Measurements from ENCODE around the gene KLHL14.
"Not testable (repeated sequence)": the region's sequence is repeated elsewhere in the genome, so short reads cannot be mapped to it uniquely, and the experiment has no call there.

The KLHL14 gene

DNA sequence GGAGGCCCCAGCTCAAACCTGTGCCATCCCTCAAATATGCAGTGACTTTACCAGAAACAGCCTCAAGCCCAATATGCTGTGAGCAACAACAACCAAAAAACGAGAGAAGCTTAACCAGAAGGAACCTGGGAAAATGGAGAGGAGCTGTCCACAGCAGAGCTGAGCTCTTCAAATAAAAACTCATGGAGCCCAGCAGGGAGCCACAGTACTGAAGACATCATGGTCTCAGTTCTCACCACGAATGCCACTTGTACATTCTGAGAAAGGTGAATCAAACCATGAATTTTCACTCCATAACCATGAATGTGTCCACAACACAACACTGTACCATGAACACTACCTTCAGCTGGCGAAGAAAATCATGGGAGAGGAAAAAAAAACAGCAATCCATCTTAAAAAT, 50.5 kb downstream of the KLHL14 start:
- no peak for DNase-seq (ENCODE audit: low spot score)

DNA sequence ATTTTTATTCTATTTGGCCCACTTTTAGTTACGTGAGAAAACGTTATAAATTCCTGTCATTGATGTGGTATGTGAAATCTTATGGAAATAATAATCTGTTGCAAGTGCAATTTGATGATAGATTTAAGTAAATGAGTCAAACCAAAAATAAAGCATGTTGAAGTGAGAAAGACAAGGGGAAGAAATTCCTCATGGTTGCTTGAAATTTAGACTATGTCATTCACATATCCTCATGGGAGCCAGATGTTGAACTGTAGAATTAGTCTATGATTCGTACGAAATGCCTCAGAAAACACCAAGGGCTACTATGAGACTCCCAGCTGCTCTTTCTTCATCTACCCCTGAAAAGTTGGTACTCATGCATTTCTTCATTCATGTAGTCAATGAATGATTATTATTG, 55.7 kb downstream of the KLHL14 start:
- no peak for DNase-seq (ENCODE audit: low spot score)

DNA sequence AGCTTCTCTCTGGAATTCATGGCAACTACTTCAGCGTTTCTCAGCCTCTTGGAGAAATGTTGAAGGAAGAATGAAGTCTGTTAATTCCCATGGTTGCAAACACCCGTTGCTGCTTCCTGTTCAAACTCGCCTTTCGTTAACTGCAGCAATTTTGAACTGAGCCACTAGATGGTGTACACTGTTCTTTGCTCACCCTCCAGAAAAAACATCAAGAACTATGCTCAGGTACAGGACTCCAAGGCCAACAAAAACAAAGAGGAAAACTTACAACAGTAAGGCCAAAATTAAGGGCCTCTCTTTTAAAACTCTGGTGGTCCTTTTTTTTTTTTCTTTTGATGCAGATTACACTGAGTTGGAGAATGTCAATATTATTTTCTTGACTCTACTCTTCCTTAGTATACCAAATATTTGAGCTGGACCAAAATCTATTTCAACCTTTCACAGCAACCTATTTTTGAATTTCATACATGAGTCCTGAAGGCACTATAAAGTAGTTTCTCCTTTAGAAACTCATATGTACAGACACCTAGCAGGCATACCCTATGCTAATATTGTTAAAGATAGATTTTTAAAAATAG, 58.2 kb downstream of the KLHL14 start:
- peak; percentile 76 for DNase-seq (ENCODE audit: low spot score)

DNA sequence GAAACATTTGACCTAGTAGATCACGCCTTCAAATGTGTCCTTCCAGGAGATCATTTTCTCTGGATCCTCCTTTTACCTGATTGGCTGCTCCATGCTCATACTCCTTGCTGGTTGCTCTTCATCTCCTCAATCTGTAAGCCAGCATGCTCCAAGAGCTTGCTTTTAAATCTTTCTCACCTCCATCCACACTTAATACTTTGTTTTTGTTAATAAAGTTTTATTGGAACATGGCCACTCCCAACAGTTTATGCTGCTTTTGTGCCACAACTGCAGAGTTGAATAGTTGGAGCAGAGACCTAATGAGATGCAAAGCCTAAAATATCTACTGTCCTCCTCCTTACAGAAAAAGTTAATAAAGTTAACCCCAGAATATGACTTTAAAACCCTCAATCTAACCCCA, 60.0 kb downstream of the KLHL14 start:
- no peak for DNase-seq (ENCODE audit: low spot score)

DNA sequence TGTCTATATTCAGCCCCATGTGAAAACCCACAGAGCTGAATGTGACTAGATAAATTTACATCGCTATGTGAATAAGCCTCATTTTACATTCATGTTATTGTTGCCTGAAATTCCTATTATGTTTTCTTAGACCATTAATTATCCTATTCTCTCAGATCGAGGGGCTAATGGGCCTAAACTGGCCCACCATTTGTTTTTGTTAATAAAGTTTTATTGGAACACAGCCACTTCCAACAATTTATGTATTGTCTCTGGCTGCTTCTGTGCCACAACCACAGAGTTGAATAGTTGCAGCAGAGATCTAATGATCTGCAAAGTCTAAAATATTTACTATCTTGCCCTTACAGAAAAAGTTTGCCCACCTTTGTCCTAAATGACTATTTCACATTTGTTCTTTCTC, 61.0 kb downstream of the KLHL14 start:
- DNase-seq (ENCODE audit: low spot score) = no peak

DNA sequence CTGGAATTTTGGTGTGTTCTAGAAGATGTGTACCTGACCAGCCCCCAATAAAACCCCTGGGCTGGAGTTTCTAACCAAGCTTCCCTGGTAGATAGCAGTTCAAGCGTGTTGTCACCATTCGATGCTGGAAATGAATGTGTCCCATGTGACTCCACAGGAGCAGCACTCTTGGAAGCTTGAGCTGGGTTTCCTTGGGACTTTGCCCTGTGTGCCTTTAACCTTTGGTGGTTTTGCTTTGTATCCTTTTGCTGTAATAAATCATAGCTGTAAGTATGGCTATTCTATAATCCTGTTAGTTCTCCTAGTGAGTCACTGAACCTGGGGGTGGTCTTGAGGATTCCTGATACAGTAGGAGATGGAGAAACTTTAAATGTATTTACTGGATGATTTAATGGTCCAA, 65.2 kb downstream of the KLHL14 start:
- DNase-seq (ENCODE audit: low spot score) = no peak

DNA sequence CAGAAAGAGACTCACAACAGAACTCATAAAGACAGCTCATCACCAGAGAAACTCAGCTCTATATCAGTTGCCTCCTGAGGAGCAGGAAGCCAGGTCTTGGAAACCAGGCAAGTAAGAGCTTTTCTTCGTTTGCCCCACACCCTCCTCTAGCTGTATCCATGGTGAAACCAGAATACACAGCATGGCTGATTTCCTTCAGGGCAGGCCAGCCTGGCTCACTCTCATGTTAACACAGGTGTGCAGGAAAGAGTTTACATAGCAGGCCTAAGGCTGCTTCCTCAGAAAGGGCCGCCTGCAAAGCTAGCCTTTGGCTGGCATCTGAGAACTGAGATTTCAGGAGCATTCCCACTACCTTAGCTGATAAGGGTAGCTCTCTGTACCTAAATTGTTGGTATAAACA, 65.7 kb downstream of the KLHL14 start:
- no peak for DNase-seq (ENCODE audit: low spot score)

DNA sequence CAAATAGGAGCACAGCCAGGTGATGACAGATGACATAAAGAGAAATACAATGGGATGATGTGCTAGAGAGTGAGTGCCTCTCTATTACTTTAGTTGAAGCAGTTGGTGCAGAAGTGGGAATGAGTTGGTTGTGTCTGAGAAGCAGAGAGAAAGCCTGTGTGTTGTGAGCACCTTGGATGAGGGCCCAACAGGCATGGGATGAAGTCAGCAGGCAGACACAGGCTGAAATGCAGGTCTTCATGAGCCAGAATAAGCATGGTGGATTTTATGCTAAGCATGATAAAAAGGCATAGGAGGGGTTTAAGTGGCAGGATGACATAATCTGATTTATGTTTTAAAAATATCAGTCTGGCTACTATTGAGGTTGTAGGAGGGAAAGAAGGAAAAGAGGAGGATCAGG, 71.5 kb downstream of the KLHL14 start:
- no peak for DNase-seq (ENCODE audit: low spot score)

DNA sequence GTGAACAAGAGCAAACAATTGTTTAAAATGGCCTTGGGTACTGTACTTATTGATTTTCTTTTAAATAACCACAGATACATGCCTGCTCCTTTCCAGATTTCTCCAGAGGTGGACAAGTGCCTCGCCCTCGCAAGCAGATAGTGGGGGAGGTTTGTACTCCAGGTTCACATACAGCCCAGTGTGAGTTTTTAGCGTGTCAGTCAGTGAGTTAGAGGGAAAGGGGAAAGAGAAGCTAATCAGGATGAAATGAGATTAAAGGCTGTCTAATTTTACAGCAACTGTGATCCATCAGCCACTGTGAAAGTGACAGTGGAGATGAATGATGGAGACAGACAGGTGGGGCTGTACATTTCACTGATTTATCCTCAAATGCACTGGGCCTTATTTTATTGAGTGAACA, 74.7 kb downstream of the KLHL14 start:
- DNase-seq (ENCODE audit: low spot score) = no peak

DNA sequence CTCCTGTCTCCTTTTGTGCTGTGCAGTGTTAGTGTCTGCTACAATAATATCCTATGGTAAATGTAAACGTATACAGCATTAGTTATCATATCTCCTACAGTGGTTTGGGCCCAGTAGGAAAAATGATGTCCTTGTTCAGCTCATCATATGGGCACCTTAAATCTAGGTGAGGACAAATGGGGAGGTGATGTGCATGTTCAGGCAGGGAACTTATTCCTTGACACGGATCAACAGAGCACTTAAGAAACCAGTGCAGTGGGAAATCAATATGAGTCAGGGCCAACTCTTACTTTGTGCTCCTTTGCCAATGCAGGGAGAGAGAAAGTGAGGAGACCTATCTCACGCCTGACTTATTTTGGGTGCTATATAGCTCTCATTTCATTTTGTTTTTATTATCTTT, 76.4 kb downstream of the KLHL14 start:
- DNase-seq (ENCODE audit: low spot score) = no peak

DNA sequence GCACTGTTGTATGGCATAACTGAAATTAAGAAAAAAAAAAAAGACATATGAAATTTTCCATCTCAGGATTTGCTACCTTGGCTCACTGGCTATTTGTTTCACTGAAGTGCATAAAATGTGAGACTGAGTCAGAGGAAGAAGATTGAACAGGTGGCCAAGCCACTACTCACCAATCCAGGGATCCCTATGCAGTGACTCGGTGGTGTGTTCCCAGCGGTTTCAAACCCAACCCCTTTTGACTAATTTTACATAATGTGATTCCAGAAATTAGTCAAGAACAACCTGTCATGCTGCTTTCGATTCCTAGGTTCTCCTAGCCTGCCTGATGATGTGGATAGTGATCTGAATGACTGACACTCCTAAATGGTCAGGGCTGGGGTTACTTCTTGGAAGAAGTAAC, 77.3 kb downstream of the KLHL14 start:
- DNase-seq (ENCODE audit: low spot score) = no peak

DNA sequence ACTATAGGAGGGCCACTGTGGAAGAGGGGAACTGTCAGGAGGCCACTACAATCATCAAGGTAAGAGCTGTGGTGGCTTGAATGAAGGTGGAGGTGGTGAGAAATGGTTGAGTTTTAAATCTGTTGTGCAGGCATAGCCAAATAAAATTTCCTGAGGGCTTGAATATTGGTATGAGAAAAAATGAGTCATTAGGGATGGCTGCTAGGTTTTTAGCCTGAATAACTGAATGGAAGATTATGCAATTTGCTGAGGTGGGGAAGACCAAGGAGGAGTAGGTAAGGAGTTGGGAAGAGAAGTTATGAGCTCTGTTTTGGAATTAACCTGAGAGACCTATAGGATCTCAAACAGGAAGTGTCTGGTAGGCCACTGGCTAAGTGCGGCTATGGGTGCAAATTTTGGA, 84.0 kb downstream of the KLHL14 start:
- no peak for DNase-seq (ENCODE audit: low spot score)

DNA sequence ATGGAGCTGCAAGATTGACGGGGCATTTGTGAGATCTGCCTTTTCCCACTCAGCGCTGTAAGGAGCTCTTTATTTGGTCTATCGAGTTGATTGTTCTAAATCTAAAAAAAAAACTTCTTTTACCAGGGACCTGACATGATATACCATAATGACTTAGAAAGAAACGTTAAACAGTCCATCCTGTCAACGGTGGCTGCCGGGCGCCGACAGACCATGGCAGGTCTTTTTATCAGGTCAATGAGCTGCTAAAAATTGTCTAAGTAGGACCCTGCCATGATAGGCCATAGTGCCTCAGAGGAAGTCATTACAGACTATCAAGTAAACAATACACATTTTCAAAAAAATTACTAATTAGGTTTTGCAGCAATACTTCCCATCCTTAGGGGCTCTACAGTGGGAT, 87.9 kb downstream of the KLHL14 start:
- DNase-seq (ENCODE audit: low spot score) = no peak

DNA sequence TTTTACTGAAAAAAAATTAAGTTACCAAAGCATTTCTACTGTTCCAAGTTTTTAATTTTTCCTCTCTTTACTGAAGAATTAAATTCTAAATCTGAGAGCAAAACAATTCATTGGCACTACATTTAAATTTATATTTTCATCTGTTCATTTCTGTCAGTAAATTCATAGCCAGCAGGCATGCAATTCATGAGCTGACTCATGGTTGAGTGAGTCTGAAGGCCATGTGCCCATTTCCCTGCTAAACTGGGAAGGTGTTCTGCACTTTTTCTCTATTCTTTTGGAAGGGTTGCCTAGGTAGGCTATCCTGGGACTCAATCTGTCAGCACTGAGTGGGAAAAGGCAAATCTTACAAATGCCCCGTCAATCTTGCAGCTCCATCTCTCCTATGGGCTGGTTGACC, 88.7 kb downstream of the KLHL14 start:
- DNase-seq (ENCODE audit: low spot score) = no peak

DNA sequence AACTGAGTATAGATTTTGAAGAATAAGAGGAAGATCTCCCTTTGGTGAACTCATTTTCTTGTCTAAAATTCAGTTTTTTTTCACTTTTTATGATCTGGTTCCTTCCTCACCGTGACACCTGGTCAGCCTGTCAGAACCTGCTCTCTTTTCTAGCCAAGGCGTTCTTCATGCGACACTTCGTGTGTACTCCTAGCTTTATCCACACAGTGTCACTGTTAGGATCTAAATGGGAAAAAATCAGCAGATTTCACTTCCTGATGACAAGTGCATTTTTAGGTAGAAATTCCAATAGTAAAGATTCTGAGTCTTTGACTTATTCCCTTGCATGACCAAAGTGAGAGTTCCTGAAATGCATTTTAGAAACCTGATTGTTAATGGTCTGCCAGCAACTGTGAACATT, 89.8 kb downstream of the KLHL14 start:
- DNase-seq (ENCODE audit: low spot score) = peak; percentile 12

DNA sequence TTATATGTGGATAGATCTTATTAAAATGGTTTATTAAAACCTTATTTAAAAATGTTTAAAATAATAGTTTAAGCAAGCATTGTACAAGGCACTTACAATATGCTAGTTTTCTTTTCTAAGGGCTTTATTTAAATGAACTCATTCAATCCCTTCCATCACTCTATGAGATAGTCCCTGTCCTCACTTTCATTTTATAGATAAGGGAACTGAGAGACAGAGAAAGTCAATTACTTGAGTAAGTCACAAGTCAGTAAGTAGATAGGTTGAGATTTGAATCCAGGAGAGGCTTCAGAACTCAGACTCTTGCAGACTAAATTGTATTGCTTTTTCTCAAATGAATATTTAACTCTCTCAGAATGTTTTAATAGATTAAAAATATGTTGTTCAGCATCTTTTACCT, 95.2 kb downstream of the KLHL14 start:
- no peak for DNase-seq (ENCODE audit: low spot score)

DNA sequence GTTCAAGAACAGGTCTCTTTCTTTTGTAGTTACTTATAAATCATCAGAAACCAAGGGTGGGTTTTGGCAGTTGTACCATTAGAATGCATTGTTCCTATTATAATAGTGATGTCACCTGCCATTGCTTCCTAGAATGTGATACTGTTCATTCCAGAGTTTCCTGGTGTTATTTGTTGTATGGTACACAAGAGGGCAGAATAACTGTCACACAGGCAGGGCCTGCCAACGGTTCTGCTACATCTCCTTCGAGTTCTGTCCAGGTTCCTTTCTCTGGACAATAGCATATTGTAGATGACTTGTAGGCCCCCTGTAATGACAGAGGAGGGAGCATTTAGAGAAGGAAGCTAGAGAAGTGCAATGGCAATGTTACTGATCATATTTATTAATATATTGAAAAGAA, 98.3 kb downstream of the KLHL14 start:
- peak; percentile 23 for DNase-seq (ENCODE audit: low spot score)

DNA sequence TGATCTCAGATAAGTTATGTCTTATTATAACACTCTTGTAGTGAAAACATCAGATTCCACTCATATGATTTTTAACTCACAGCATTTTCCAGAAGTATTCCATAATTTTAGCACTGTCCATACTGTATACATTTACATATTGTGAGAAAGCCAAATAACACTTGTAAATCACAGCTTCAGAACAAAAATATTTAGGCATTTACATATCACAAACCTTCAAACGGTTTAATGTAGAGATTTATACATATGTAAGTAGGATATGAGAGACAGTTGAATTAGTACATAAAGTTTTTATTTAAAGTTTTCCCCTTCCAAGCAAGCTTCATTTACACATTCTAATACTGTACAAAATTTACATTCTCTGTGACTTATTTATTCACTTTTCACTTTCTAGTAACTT, 100.4 kb downstream of the KLHL14 start:
- no peak for DNase-seq (ENCODE audit: low spot score)

DNA sequence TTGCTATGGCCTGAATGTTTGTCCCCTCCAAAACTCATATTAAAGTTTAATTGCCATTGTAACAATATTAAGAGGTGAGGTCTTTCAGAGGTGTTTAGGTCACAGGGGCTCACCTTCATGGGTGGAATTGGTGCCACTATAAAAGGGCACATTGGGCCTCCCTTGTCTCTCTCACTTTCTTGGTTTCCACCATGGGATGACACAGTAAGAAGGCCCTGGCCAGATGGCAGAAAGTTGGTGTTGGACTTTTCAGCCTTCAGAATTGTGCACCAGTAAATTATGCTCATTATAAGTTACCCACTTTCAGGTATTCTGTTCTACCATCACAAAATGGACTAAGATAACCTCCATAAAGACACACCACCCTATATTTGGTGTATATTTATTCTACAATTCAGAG, 102.1 kb downstream of the KLHL14 start:
- DNase-seq (ENCODE audit: low spot score) = no peak

DNA sequence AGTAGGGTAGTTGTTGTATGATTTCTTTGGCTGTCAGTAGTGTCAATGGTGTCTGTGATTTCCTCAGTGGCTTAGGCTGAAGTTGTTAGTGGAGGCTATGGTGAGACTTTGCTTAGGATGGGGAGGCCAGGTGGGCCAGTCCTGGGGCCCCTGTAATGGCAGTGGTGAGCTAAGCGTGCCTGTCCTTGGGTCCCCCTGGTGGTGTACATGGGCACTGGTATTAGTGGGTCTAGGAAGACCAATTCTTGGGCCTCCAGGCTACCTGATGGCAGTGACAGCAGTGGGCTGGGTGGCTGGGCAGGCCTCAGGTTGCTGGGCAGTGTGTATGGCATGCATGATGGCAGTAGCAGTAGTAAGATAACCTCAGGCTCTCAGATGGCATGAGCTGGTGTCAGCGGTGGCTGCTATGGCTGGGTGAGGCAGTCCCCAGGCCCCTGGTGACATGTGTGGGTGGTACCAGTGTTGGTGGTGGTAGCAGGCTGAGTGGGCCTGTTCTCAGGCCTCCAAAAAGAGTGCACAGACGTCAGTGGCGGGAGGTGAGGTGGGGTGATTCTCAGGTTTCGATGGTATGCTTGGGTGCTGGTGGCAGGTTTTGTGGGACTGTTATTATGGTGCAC, 103.2 kb downstream of the KLHL14 start:
- DNase-seq (ENCODE audit: low spot score) = peak; percentile 26

DNA sequence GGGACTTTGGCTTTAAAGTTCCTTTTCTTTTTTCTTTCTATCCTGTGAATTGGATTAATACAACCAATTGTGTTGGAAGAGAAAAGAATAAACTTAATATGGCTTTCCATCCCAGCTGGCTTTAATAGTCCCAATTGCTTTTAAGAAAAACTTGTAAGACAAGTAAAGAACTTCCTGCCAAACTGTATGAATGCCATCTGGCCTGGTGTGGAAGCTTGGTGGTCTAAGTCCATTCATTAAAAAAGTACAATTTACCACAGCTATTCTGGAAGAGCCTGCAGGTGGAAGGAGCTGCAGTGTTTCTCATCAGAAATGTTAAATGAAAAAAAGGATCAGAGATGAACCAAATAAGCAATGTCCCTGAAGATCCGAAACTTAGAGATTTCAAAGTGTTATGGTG, 103.9 kb downstream of the KLHL14 start:
- DNase-seq (ENCODE audit: low spot score) = no peak

DNA sequence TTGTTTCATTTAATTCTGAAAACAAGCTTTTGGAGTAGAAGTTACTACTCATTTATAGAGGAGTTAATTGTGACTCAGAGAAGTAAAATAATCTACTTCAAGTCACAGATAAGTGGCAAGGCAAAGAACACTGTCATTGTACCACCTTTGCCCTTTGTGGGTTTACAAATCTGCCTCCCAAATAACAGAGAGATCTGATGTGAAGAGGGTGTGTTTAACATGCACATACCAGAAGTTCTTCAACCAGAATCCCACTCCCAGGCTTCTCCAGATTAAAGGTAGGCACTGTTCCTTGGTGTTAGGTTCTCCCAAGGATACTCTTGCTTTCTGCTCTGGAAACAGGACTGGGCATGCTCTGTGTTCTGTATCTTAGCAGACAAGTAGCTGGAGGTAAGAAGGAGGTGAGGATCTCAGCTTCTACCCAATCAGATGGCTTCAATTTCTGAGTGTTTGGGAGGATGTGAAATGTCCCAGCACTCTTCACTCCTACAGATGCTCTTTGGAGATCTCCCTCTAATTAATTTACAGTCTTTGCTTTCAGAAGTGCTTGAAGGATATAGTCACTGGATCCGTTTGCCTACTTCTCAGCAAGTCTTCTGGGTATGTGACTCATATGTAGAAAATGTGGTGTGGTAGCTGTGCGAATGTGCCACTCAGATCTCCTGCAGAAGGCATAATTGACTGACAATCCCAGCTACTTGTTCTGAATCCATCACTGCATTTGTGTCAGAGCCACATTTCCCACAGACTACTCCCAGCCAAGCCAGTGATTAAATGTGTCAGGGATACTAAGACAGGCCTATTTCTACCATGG, 111.1 kb downstream of the KLHL14 start:
- peak; percentile 15 for DNase-seq (ENCODE audit: low spot score)

DNA sequence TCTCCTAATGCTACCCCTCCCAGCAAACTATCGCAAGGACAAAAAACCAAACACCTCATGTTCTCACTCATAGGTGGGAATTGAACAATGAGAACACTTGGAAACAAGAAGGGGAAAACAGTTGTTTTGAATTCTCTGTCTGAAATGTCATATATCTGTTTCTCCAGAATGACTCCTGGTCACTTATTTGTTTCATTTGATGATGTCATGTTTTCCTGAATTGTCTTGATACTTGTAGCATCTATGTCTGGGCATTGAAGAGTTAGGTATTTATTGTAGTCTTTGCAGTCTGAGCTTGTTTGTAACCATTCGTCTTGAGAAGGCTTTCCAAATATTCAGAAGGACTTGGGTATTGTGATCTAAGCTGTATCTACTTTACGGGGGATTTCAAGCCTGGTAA, 118.3 kb downstream of the KLHL14 start:
- not testable (repeated sequence) for DNase-seq (ENCODE audit: low spot score)

DNA sequence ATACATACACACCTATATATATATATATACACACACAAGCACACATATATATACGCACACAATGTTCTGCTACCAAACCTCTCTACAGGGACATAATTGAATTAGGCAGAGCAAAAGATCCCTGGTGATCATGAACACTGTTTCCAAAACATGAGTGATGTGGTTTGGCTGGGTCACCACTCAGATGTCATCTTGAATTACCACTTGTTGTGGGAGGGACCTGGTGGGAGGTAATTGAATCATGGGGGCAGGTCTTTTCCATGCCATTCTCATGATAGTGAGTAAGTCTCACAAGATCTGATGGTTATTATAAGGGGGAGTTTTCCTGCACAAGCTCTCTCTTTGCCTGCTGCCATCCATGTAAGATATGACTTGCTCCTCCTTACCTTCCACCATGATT, 135.2 kb downstream of the KLHL14 start:
- DNase-seq (ENCODE audit: low spot score) = not testable (repeated sequence)
